Endothelial cell (in vitro differentiated cells): Measurements from ENCODE around the gene WDR36. TPM values are rescaled to one million over a fixed set of nuclear protein-coding genes. Genes with fewer than 3 reads are reported as not detected.

Experiments
- DNase-seq: peaks from one replicate; pipeline ENCODE4 v3.0.0; 2021; ENCODE audit warnings: low spot score
- H3K27ac Mint-ChIP-seq: one replicate; pipeline ENCODE4 v1.8.0; 2021; ENCODE audit warnings: mixed read lengths, inconsistent platforms; ENCODE audit not compliant: unreplicated experiment
- H3K27me3 Mint-ChIP-seq: one replicate; pipeline ENCODE4 v1.8.0; 2021; ENCODE audit warnings: mild to moderate bottlenecking, moderate library complexity, mixed read lengths, inconsistent platforms; ENCODE audit not compliant: unreplicated experiment
- H3K36me3 Mint-ChIP-seq: one replicate; pipeline ENCODE4 v1.8.0; 2021; ENCODE audit warnings: mild to moderate bottlenecking, low read depth, mixed read lengths, inconsistent platforms; ENCODE audit not compliant: unreplicated experiment
- H3K4me1 Mint-ChIP-seq: one replicate; pipeline ENCODE4 v1.8.0; 2021; ENCODE audit warnings: mild to moderate bottlenecking, mixed read lengths, inconsistent platforms; ENCODE audit not compliant: unreplicated experiment
- H3K4me3 Mint-ChIP-seq: one replicate; pipeline ENCODE4 v1.8.0; 2021; ENCODE audit warnings: mild to moderate bottlenecking, mixed read lengths, inconsistent platforms; ENCODE audit not compliant: unreplicated experiment
- H3K9me3 Mint-ChIP-seq: one replicate; pipeline ENCODE4 v1.8.0; 2021; ENCODE audit warnings: mixed read lengths, inconsistent platforms; ENCODE audit not compliant: unreplicated experiment
- CTCF ChIP-seq: fragments of 200-600 bp; sonication (generic); IDR thresholded peaks from one replicate; pipeline ENCODE4 v1.5.0; 2021; ENCODE audit warnings: antibody characterized with exemption; ENCODE audit not compliant: unreplicated experiment
- total RNA-seq: library from RNA; stranded (reverse); fragmentation: NEBNext Ultra II Directional; extraction: Animal tissue kit (Norgen Biotek cat#: 25700); gene quantifications from one replicate; pipeline ENCODE4 v1.2.1, GENCODE V29; 2021; ENCODE audit not compliant: unreplicated experiment

Gene WDR36
- total RNA-seq, 1 donor from 2014 or later, result 25.2 TPM

- no peak overlapping the region for H3K4me3 Mint-ChIP-seq
- H3K27me3 Mint-ChIP-seq, result no peaks in the 10 kb centered on the region
- H3K4me1 Mint-ChIP-seq, result peaks cover 2% of the 10 kb centered on the region
- H3K9me3 Mint-ChIP-seq, result no peaks in the 10 kb centered on the region
- H3K36me3 Mint-ChIP-seq, result no peaks in the 10 kb centered on the region
- DNase-seq, result no peak
- no peak for TF ChIP-seq CTCF
- H3K27ac Mint-ChIP-seq, result no peak overlapping the region
Observed at GRCh38 chr5:111167551-111167950, 75.4 kb downstream of the WDR36 start.

GRCh38 chr5:111168608-111169007, 76.5 kb downstream of the WDR36 start:
- Mint-ChIP-seq H3K36me3 (no peaks in the 10 kb centered on the region), H3K27ac (no peak overlapping the region), H3K27me3 (no peaks in the 10 kb centered on the region), H3K4me1 (peaks cover 2% of the 10 kb centered on the region), H3K4me3 (no peak overlapping the region), H3K9me3 (no peaks in the 10 kb centered on the region)
- DNase-seq, result no peak
- no peak for TF ChIP-seq CTCF

- no peak overlapping the region for H3K27ac Mint-ChIP-seq
Observed at GRCh38 chr5:111169269-111169668, 77.1 kb downstream of the WDR36 start.

GRCh38 chr5:111170279-111170678, 78.1 kb downstream of the WDR36 start:
- H3K36me3 Mint-ChIP-seq, result no peaks in the 10 kb centered on the region
- no peak for TF ChIP-seq CTCF
- peaks cover 2% of the 10 kb centered on the region for H3K4me1 Mint-ChIP-seq
- no peak for DNase-seq
- H3K27me3 Mint-ChIP-seq, result no peaks in the 10 kb centered on the region
- H3K27ac Mint-ChIP-seq, result no peak overlapping the region
- no peak overlapping the region for H3K4me3 Mint-ChIP-seq
- H3K9me3 Mint-ChIP-seq, result no peaks in the 10 kb centered on the region

More at GRCh38 chr5:111169269-111169668, 77.1 kb downstream of the WDR36 start:
- no peak for DNase-seq
- no peaks in the 10 kb centered on the region for H3K9me3 Mint-ChIP-seq
- H3K4me3 Mint-ChIP-seq, result no peak overlapping the region
- H3K36me3 Mint-ChIP-seq, result no peaks in the 10 kb centered on the region
- no peaks in the 10 kb centered on the region for H3K27me3 Mint-ChIP-seq
- no peak for TF ChIP-seq CTCF
- peaks cover 2% of the 10 kb centered on the region for H3K4me1 Mint-ChIP-seq

GRCh38 chr5:111172504-111172903, 80.4 kb downstream of the WDR36 start:
- Mint-ChIP-seq H3K27ac (no peak overlapping the region), H3K27me3 (no peaks in the 10 kb centered on the region), H3K4me1 (peaks cover 2% of the 10 kb centered on the region), H3K36me3 (no peaks in the 10 kb centered on the region), H3K4me3 (no peak overlapping the region), H3K9me3 (no peaks in the 10 kb centered on the region)
- no peak for TF ChIP-seq CTCF
- no peak for DNase-seq
